SH-SY5Y (cell line): Measurements from ENCODE around the gene WRAP53.

Source experiments
- GATA2 ChIP-seq: IDR thresholded peaks from 2 replicates; pipeline ENCODE4 v1.6.1; 2011; ENCODE audit warnings: mild to moderate bottlenecking, low read depth, low read length
- GATA3 ChIP-seq: IDR thresholded peaks from 2 replicates; pipeline ENCODE4 v1.6.1; 2011; ENCODE audit warnings: low read depth, mild to moderate bottlenecking, low read length, moderate library complexity

DNA sequence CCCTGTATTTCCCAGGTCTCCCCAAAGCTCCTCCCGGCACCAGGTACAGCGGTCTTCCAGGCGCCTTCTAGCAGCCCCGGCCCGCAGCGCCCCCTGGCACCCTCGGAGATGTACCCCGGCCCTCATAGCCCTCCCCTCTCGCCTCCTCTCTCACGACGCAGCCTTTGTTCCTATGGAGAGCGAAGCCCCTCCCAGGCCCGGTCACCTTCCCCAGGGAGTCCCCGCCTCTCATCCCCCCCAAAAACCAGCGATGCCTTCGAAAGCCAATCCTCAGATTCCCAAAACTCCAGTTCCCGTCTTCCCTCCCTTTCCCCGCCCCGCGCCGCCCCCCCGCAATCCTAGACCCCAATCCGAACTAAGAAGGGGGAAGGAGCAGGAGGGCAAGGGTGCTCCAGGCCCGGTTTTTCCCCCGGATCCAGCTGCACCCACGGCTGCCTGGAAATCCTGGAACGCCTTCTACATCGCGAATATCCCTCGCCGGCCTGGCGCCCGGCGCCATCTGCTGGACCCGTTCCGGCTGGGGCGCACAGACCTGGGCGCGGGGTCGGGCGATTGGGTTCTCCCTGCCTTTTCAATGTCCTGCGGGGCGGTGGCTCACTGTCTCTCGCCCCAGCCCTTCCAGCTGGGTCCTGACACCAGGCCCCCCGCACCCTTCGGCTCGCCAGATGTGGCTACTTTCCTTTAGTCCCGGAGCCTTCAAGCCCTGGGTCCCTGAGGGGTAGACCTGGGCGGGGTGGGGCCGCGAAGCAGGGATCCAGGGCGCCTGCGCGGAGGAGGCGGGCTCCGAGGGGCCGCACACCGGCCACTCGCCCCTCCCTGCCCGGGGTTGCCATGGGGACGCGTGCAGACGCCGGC is 28.9 kb downstream of the WRAP53 start, which contains the start of gene DNAH2:
- TF ChIP-seq GATA2: no peak
- TF ChIP-seq GATA3: no peak
